ENCODE data around the gene ABCC5. TPM values are rescaled to one million over a fixed set of nuclear protein-coding genes. Genes with fewer than 3 reads are reported as not detected.

The ABCC5 gene
- polyA plus RNA-seq, 6 donors from 2014 or later, result 8.3 to 15.1 (median 10.5) TPM

DNA sequence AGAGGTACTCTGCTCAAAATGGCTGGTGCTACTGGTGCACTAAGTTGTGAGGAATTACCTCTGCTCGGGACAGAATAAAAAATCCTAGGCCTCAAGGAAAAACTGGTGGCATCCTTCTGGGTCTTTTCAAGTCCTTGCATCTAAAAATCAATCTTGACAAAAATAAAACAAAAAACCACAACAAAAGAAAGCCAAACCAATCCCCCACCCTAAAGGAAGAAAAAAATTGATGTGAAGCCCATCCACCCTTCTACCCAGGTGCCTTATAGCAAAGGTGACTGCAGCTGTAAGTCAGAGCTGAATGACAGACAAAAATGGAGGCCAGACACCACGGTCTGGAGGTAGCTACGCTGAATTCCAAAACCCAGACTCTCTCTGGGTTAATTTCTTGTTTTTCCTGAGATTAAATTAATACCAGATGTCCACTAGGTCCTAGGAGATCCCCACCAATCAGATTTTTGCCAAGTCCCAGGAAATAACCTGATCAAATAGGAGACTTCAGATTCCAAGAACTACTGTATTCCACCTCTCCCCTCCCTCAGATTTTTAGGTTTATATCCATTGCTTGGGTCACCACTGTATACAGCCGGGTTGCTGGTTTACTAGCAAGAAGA, 33.5 kb downstream of the ABCC5 start:
- no peak for DNase-seq
- H3K36me3 Mint-ChIP-seq, result peaks cover 25 to 42% of the 10 kb centered on the region in 2 donors
- no peak overlapping the region for H3K4me3 Mint-ChIP-seq
- ATAC-seq (ENCODE audit: low read depth in 2 of 2), result no peak
- no peaks in the 10 kb centered on the region for H3K9me3 Mint-ChIP-seq
- H3K4me1 Mint-ChIP-seq, result no peaks in the 10 kb centered on the region
- no peaks in the 10 kb centered on the region for H3K27me3 Mint-ChIP-seq
- H3K27ac Mint-ChIP-seq, result peak overlapping the region in 3 of 6 donors; percentile 34 to 81 (median 49)

DNA sequence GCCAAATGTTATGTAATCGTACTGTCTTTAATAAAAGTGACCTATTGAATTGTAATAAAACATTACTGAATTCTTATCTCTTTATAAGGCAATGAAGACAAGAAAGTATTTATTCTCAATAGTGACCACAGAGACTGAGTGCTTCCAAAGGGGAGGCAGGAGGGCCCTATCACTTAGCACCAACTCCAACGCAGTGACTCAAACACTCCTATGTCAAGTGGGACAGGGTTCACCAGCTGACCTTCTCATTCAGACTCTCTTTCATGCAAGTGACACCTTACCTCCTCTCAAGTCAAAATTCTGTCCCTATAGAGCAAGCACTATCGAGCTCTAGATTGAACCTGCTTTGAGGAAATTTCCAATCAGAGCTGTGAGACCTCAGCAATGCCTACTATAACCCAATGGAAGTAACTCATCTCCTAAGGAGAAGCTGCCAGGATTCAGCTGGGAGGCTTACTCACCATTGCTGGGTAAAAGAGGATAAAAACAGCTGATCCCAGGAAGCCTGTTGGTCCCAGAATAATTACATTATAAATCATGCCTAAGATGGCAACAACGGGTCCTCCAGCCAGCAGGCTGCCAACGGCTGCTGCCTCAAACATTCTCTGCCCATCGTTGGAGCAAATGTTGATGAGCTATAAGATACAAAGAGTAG, 35.6 kb downstream of the ABCC5 start:
- Mint-ChIP-seq H3K4me1 (no peaks in the 10 kb centered on the region), H3K4me3 (no peak overlapping the region), H3K27me3 (no peaks in the 10 kb centered on the region), H3K27ac (peak overlapping the region in 1 of 6 donors; percentile 10), H3K9me3 (no peaks in the 10 kb centered on the region), H3K36me3 (peaks cover 10 to 26% of the 10 kb centered on the region in 2 donors)
- ATAC-seq (ENCODE audit: low read depth in 2 of 2) (no peak), DNase-seq (no peak)

DNA sequence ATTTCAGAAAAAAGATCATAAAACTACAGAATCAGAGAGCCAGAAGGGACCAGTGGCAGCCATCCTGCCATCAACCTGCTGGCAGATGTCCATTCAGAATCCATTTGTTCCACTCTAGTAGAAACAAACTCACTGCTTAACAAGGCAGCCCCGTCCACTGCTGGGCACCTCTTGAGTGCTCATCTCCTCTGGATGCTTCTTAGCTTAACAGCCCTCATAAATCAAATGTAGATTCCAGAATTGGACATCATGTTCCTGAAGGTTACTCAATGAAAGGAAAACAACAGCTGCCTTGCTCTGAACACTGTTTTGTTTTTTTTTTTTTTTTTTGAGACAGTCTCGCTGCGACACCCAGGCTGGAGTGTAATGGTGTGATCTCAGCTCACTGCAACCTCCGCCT, 37.3 kb downstream of the ABCC5 start:
- H3K36me3 Mint-ChIP-seq, result peaks cover 9 to 30% of the 10 kb centered on the region in 2 donors
- H3K4me3 Mint-ChIP-seq, result no peak overlapping the region
- no peaks in the 10 kb centered on the region for H3K9me3 Mint-ChIP-seq
- H3K27me3 Mint-ChIP-seq, result no peaks in the 10 kb centered on the region
- no peak for DNase-seq
- no peak overlapping the region for H3K27ac Mint-ChIP-seq
- ATAC-seq (ENCODE audit: low read depth in 2 of 2), result no peak
- no peaks in the 10 kb centered on the region for H3K4me1 Mint-ChIP-seq

DNA sequence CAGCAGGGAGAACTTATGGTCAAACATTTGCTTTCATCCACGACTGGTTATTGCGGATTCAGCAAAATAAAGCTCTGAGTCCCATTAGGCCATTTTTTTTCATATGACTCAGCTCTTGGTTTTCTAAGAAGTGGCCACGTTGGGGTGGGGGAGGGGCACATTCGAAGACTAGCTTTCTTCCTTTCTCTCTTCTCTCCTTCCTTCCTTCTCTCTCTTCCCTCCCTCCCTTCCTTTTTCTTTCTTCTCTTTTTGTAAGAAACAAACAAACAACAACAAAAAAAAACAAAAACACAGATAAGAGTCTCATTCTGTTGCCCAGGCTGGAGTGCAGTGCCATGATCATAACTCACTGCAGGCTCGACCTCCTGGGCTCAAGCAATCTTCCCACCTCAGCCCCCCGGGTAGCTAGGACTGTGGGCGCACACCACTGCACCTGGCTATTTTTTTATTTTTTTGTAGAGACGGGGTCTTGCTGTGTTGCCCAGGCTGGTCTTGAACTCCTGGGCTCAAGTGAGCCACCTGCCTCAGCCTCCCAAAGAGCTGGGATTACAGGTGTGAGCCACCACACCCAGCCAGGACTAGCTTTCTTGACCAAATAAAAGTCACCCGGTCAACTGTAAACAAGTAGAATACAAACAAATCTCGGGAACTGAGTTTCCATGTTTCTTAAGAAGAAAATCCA, 41.6 kb downstream of the ABCC5 start:
- DNase-seq, result no peak
- H3K36me3 Mint-ChIP-seq, result peaks cover 0 to 13% of the 10 kb centered on the region in 2 donors
- H3K4me1 Mint-ChIP-seq, result no peaks in the 10 kb centered on the region
- no peak overlapping the region for H3K4me3 Mint-ChIP-seq
- peak overlapping the region in 1 of 6 donors; percentile 42 for H3K27ac Mint-ChIP-seq
- no peak for ATAC-seq (ENCODE audit: low read depth in 2 of 2)
- H3K9me3 Mint-ChIP-seq, result no peaks in the 10 kb centered on the region
- no peaks in the 10 kb centered on the region for H3K27me3 Mint-ChIP-seq

DNA sequence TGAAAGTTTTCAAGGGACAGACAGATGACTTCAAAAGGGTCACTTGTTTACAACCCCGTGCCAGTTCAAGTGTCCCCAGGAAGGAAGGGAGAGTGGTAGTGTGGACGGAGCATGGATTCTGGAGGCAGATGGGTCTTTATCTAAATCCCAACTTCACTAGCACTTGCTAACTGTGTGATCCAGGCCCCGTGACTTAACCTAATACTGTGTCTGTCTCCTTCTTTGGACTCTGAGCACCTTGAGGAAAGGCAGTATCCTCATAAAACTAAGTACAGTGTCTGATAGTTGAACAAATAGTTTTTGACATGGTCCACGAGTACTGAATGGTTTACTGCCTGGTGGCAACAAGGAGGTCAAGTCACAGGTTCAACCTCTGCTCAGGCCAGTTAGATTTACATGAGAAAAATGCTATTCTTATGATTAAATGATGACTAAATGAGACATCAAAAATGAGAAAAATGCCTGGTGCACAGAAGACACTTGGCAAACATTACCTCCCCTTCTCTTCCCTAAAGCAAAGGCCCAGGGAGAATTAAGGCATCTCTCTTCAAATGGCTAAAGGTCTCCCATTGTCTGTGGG, 48.9 kb downstream of the ABCC5 start:
- Mint-ChIP-seq H3K36me3 (peaks cover 15 to 24% of the 10 kb centered on the region in 2 donors), H3K27ac (no peak overlapping the region), H3K4me3 (no peak overlapping the region), H3K9me3 (no peaks in the 10 kb centered on the region), H3K4me1 (peaks cover 0 to 2% (median 0%) of the 10 kb centered on the region in 3 donors), H3K27me3 (no peaks in the 10 kb centered on the region)
- ATAC-seq (ENCODE audit: low read depth in 2 of 2), result no peak
- no peak for DNase-seq

DNA sequence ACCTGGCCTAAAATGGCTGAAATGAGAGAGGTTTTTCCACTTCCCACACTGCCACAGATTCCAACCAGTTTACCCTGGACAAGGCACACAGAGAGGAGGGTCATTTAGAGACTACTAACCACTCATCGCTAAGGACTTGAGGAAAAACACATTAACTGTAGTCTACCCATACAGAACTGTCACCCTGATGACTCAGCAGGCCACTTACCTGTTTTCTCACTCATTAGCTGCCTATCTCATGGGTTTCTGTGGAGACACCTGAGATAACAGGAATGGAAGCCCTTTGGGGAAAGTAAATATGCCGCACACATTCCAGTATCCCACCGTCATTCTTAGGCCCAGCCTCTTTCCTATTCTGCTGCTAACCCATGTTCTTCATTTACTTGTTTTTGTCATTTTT, 50.0 kb downstream of the ABCC5 start:
- Mint-ChIP-seq H3K36me3 (peaks cover 15 to 27% of the 10 kb centered on the region in 2 donors), H3K4me1 (peaks cover 0 to 5% (median 0%) of the 10 kb centered on the region in 3 donors), H3K27ac (no peak overlapping the region), H3K4me3 (no peak overlapping the region), H3K9me3 (no peaks in the 10 kb centered on the region), H3K27me3 (no peaks in the 10 kb centered on the region)
- DNase-seq, result no peak
- ATAC-seq (ENCODE audit: low read depth in 2 of 2), result no peak

DNA sequence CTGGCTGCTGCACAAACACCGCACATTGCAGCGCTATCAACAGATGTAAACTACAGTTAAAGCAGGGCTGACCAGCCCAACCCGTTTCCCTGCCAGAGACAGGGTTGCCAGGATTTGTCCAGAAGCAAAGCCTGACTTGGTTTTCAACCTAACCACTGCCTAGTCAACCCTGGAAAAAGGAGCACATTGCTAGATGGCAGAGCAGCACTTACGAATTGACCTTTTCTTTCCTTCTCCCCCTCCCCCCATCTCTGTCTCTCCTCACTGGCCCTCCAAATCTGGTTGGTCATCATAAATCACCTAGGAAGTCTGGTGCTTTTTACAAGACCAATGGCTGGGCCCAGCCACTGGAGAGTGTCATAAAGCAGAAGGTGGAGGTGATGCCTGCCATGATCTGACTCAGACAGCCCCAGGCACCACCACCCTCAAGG, 51.3 kb downstream of the ABCC5 start:
- Mint-ChIP-seq H3K4me3 (peak overlapping the region in 1 of 8 donors; percentile 36), H3K36me3 (peaks cover 9 to 30% of the 10 kb centered on the region in 2 donors), H3K4me1 (peaks cover 0 to 5% (median 0%) of the 10 kb centered on the region in 3 donors), H3K27ac (no peak overlapping the region), H3K9me3 (no peaks in the 10 kb centered on the region), H3K27me3 (no peaks in the 10 kb centered on the region)
- ATAC-seq (ENCODE audit: low read depth in 2 of 2) (no peak), DNase-seq (no peak)

DNA sequence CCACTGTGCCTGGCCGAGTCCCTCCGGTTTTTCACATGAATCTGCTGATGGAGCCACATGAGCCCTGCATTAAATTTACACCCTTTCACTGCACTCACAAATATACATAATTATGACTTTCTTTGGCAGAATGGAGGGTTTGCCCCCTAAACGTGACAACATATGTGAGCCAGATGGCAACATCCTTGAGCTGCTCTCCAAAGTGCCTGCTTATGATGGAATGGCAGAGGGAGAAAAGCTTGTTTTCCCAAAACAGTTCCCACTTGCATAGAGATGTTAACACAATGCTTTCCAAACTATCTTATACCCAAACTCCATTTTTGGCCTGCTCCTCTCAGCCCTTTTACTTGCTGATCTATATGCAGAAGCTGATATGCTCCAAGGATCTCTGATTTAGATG, 54.9 kb downstream of the ABCC5 start:
- Mint-ChIP-seq H3K4me1 (peaks cover 0 to 5% (median 0%) of the 10 kb centered on the region in 3 donors), H3K27ac (no peak overlapping the region), H3K9me3 (no peaks in the 10 kb centered on the region), H3K36me3 (peaks cover 10 to 29% of the 10 kb centered on the region in 2 donors), H3K4me3 (no peak overlapping the region), H3K27me3 (no peaks in the 10 kb centered on the region)
- ATAC-seq (ENCODE audit: low read depth in 2 of 2) (no peak), DNase-seq (no peak)

DNA sequence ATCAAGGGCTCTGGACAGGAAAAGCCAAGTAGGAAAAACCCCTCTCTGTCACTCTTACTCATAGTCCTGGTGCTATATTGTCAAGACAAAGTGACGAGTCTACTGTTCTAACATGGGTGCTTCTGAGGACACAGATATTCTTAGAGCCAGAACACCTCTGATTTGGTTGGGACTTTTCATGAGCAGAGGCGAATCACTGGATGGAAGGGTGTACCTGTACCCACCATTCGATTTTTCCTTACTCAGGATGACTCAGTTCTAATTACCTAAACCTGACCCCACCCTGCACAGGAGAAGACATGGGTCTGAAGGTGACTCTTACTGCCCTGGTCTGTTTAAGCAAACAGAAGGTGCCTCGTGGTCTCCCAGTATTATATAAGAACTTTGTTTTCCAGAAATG, 58.5 kb downstream of the ABCC5 start:
- Mint-ChIP-seq H3K27ac (no peak overlapping the region), H3K4me3 (no peak overlapping the region), H3K9me3 (no peaks in the 10 kb centered on the region), H3K36me3 (peaks cover 16 to 20% of the 10 kb centered on the region in 2 donors), H3K4me1 (peaks cover 0 to 5% (median 0%) of the 10 kb centered on the region in 3 donors), H3K27me3 (no peaks in the 10 kb centered on the region)
- no peak for DNase-seq
- ATAC-seq (ENCODE audit: low read depth in 2 of 2), result no peak

DNA sequence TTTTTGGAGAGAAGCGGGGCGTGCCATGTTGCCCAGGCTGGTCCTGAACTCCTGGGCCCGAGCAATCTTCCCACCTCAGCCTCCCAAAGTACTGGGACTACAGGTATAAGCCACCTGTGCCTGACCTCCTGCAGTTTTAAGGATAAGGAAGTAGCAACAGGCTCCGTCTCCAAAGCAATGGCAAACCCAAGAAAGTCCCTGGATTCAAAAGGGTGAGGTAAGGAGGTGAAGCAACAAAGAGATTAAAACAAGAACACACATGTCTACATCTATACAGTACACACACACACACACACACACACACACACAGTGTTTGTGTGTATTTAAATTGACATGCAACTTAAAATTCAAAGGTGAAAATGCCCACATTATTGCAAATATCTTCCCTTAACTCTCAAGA, 58.9 kb downstream of the ABCC5 start:
- H3K9me3 Mint-ChIP-seq, result no peaks in the 10 kb centered on the region
- peaks cover 0 to 2% (median 0%) of the 10 kb centered on the region in 3 donors for H3K4me1 Mint-ChIP-seq
- no peak for DNase-seq
- H3K4me3 Mint-ChIP-seq, result no peak overlapping the region
- H3K36me3 Mint-ChIP-seq, result peaks cover 16% of the 10 kb centered on the region in 2 donors
- no peaks in the 10 kb centered on the region for H3K27me3 Mint-ChIP-seq
- no peak for ATAC-seq (ENCODE audit: low read depth in 2 of 2)
- no peak overlapping the region for H3K27ac Mint-ChIP-seq

DNA sequence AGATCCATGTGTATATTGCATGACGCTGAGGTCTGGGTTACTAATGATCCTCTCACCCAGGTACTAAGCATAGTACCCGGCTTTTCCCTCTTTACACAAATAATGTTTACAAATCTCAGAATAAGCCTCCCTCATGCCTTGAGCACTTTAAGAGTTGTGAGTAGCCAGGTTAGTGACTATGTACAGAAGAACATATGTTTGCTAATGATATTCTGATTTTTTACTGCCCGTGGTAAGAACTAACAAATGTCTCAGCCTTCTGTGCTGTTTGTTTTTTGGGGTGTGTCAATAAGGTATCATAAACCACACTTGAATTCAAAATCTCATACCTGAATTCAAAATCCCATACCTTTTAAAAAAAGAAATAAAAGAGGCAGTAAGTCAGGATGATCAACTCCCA, 59.5 kb downstream of the ABCC5 start:
- peaks cover 0 to 4% (median 0%) of the 10 kb centered on the region in 3 donors for H3K4me1 Mint-ChIP-seq
- no peak for ATAC-seq (ENCODE audit: low read depth in 2 of 2)
- DNase-seq, result no peak
- H3K27me3 Mint-ChIP-seq, result no peaks in the 10 kb centered on the region
- H3K4me3 Mint-ChIP-seq, result no peak overlapping the region
- H3K9me3 Mint-ChIP-seq, result no peaks in the 10 kb centered on the region
- H3K27ac Mint-ChIP-seq, result peak overlapping the region in 1 of 6 donors; percentile 24
- peaks cover 13 to 16% of the 10 kb centered on the region in 2 donors for H3K36me3 Mint-ChIP-seq

DNA sequence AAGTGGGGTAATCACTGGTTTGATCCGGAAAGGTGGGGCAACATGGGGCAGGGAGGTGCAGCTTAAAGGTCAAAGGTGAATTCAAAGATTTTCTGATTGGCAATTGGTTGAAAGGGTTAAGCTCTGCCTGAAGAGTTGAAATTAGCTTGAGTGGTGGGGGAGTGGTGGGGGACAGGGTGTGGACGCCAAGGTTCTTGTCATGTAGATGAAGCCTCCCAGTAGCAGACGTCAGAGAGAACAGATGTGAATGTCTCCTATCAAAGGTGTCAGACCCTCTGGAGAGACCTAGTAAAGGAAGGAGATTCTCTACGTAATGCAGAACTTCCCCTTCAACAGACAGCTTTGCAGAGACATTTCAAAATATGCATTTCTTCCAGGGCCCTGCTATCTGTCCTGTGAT, 62.8 kb downstream of the ABCC5 start:
- ATAC-seq (ENCODE audit: low read depth in 2 of 2), result no peak

DNA sequence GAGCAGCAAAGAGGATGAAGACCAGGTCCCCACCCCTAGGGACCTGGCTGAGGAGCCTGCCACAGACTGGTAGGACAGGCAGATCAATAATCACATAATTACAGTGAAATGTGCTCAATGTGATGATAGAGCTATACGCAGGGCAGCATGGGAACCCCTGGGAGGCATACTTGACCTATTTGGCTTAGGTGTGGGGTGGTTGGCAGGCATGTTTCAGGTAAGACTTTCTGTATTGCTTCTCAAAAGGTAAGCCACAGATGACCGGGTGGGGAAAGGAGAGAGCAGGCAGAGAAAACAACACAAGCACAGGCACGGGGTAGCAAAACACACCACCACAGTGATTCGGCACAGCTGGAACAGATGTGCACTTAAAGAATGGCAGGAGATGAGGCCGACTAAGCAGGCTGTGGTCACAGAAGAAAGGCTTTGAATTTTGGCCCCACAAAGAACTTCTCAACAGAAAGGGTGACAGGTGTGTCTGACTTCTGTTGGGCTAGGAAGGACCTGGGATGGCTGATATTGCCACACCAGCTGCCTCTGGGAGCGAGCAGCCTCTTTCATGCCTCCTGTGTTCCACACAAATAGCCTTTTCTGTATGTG, 64.1 kb downstream of the ABCC5 start:
- ATAC-seq (ENCODE audit: low read depth in 2 of 2) (no peak), DNase-seq (no peak)
- Mint-ChIP-seq H3K27me3 (no peaks in the 10 kb centered on the region), H3K36me3 (peaks cover 5 to 10% of the 10 kb centered on the region in 2 donors), H3K27ac (peak overlapping the region in 1 of 6 donors; percentile 95), H3K4me3 (no peak overlapping the region), H3K4me1 (peaks cover 0 to 4% (median 0%) of the 10 kb centered on the region in 3 donors), H3K9me3 (no peaks in the 10 kb centered on the region)

More for the DNA sequence above, 62.8 kb downstream of the ABCC5 start:
- Mint-ChIP-seq H3K27me3 (no peaks in the 10 kb centered on the region), H3K36me3 (peaks cover 6 to 13% of the 10 kb centered on the region in 2 donors), H3K27ac (no peak overlapping the region), H3K9me3 (no peaks in the 10 kb centered on the region), H3K4me3 (no peak overlapping the region), H3K4me1 (peaks cover 0 to 4% (median 0%) of the 10 kb centered on the region in 3 donors)
- DNase-seq, result no peak
